Caco-2 (cell line): ENCODE results near the gene RPP25L. TPM values are rescaled to one million over a fixed set of nuclear protein-coding genes. Genes with fewer than 3 reads are reported as not detected.

Experiments used
- BruUV-seq: library from RNA; stranded (reverse); fragments of 400-500 nt; replicated peaks from 2 replicates; lab custom pipeline; 2021; lab: Mats Ljungman, UMichigan
- CTCF ChIA-PET: fragments of 300-600 bp; sonication (Branson Sonifier 250); formaldehyde crosslinking; loops from one replicate; lab custom pipeline; 2022; ENCODE audit warnings: antibody characterized with exemption; lab: Charles Lee
- POLR2A ChIA-PET: fragments of 300-600 bp; sonication (Branson Sonifier 250); formaldehyde crosslinking; loops from one replicate; lab custom pipeline; 2022; ENCODE audit warnings: antibody characterized with exemption; lab: Charles Lee
- DNase-seq, 2 experiments: peaks; one replicate each; pipeline versions ENCODE4 v3.0.0 to v3.0.0-alpha.2; 2020 to 2022
- H3K27me3 ChIP-seq: replicated peaks from 2 replicates; pipeline ENCODE4 v1.6.0; 2011; ENCODE audit warnings: low read length; ENCODE audit not compliant: control insufficient read depth, insufficient read depth
- H3K36me3 ChIP-seq: 2 replicates; pipeline ENCODE4 v1.5.1; 2011; ENCODE audit warnings: low read length; ENCODE audit not compliant: control insufficient read depth, insufficient read depth
- H3K4me1 ChIP-seq: fragments of 250-450 bp; sonication (Bioruptor Pico); 2 replicates; pipeline ENCODE4 v1.5.1; 2020; ENCODE audit warnings: mild to moderate bottlenecking
- H3K4me3 ChIP-seq: 2 replicates; pipeline ENCODE4 v1.5.1; 2011; ENCODE audit warnings: low read depth, mild to moderate bottlenecking, control low read depth, low read length
- H3K9me3 ChIP-seq: fragments of 250-450 bp; sonication (Bioruptor Pico); 2 replicates; pipeline ENCODE4 v1.5.1; 2020; ENCODE audit warnings: mild to moderate bottlenecking, moderate library complexity
- H3K27ac Mint-ChIP-seq: one replicate; pipeline ENCODE4 v1.8.0; 2022; ENCODE audit warnings: mixed read lengths; ENCODE audit not compliant: unreplicated experiment
- H3K27me3 Mint-ChIP-seq: one replicate; pipeline ENCODE4 v1.8.0; 2022; ENCODE audit warnings: mixed read lengths; ENCODE audit not compliant: insufficient read depth, unreplicated experiment
- H3K36me3 Mint-ChIP-seq: one replicate; pipeline ENCODE4 v1.8.0; 2022; ENCODE audit warnings: mild to moderate bottlenecking, mixed read lengths; ENCODE audit not compliant: insufficient read depth, unreplicated experiment
- H3K4me1 Mint-ChIP-seq: one replicate; pipeline ENCODE4 v1.8.0; 2022; ENCODE audit warnings: low read depth, mixed read lengths; ENCODE audit not compliant: unreplicated experiment
- H3K4me3 Mint-ChIP-seq: one replicate; pipeline ENCODE4 v1.8.0; 2022; ENCODE audit warnings: mild to moderate bottlenecking, moderate library complexity, mixed read lengths; ENCODE audit not compliant: unreplicated experiment
- H3K9me3 Mint-ChIP-seq: one replicate; pipeline ENCODE4 v1.8.0; 2022; ENCODE audit warnings: mixed read lengths; ENCODE audit not compliant: unreplicated experiment
- intact Hi-C: fragments of 100-400 bp; cut with micrococcal nuclease; formaldehyde crosslinking; loops from one replicate; pipeline ENCODE4 v1.10.0; 2022; ENCODE audit not compliant: unreplicated experiment
- total RNA-seq: library from RNA; stranded (reverse); gene quantifications from 2 replicates; pipeline ENCODE4 v1.2.3, GENCODE V29; 2022
- TF ChIP-seq, protein P1 (sequence below), 2 experiments: fragments of 200-600 bp in 1 of 2; IDR thresholded peaks; 1 replicate in 1 of 2; 2 replicates in 1 of 2; pipeline versions ENCODE4 v1.5.1 to v1.8.0; 2011 to 2022; ENCODE audit warnings: antibody characterized with exemption in 1 of 2, control low read depth in 1 of 2, inconsistent platforms in 1 of 2, low read depth in 1 of 2, low read length in 1 of 2, mild to moderate bottlenecking in 1 of 2, moderate library complexity in 1 of 2; ENCODE audit not compliant: insufficient read depth in 1 of 2, severe bottlenecking in 1 of 2, unreplicated experiment in 1 of 2

The RPP25L gene
- total RNA-seq, 1 experiment from 2014 or later: 27.4 TPM

DNA sequence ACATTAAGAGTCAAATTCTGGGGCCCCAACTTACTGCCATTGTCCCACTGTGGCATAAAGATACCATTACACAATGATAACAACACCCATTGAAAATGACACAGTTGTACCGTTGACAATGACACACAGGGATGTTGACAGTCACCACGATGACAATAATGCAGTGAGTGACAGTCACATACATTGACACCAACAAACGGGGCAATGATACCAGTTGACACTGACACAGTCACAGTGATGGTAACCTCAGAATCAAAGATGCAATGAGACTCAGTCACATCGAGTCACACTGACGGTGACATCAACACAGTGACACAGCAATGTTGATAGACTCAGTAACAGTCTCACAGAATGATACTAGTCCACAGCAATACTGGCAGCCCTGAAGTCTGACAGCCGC, 39.3 kb downstream of the RPP25L start:
- TF ChIP-seq, protein P1, sequence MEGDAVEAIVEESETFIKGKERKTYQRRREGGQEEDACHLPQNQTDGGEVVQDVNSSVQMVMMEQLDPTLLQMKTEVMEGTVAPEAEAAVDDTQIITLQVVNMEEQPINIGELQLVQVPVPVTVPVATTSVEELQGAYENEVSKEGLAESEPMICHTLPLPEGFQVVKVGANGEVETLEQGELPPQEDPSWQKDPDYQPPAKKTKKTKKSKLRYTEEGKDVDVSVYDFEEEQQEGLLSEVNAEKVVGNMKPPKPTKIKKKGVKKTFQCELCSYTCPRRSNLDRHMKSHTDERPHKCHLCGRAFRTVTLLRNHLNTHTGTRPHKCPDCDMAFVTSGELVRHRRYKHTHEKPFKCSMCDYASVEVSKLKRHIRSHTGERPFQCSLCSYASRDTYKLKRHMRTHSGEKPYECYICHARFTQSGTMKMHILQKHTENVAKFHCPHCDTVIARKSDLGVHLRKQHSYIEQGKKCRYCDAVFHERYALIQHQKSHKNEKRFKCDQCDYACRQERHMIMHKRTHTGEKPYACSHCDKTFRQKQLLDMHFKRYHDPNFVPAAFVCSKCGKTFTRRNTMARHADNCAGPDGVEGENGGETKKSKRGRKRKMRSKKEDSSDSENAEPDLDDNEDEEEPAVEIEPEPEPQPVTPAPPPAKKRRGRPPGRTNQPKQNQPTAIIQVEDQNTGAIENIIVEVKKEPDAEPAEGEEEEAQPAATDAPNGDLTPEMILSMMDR (IDR thresholded peaks at IDR 0.05; ENCODE audit: insufficient read depth in 1 of 2, low read depth in 1 of 2, low read length in 1 of 2, severe bottlenecking in 1 of 2, unreplicated experiment in 1 of 2): no peak
- no peaks in the 10 kb centered on the region for H3K36me3 Mint-ChIP-seq
- Histone ChIP-seq H3K9me3 (no peaks in the 10 kb centered on the region), H3K4me3 (no peak overlapping the region), H3K27me3 (no peaks in the 10 kb centered on the region; the same call in 1 of the 2 replicates), H3K36me3 (no peaks in the 10 kb centered on the region), H3K4me1 (no peaks in the 10 kb centered on the region)
- ChIA-PET POLR2A (no interaction called here), CTCF (no interaction called here)
- peaks cover 7% of the 10 kb centered on the region for H3K27me3 Mint-ChIP-seq
- intact Hi-C loops: no loop called here
- no peaks in the 10 kb centered on the region for H3K4me1 Mint-ChIP-seq
- H3K4me3 Mint-ChIP-seq: no peak overlapping the region
- BruUV-seq: no TSS peak
- DNase-seq: no peak
- H3K9me3 Mint-ChIP-seq: no peaks in the 10 kb centered on the region
- no peak overlapping the region for H3K27ac Mint-ChIP-seq

DNA sequence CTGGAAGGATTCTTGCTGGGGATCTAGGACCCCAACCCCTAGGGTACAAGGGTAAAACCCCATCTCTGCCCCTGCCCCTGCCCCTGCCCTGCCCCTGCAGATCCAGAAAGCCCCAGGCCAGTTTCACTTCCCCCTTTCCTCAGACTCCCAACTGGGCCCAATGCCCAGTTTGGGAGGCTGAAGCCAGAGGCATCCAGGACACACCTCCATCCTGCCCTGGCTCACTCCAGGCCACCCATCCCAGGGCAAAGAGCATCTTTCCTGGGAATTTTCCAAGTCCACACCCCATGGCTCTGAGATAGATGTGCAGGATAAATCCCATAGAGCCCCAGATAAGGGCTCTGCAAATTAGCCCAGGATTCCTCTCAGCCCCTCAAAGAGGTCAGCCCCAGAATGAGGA, 39.8 kb downstream of the RPP25L start:
- no peak for DNase-seq
- Histone ChIP-seq H3K27me3 (no peaks in the 10 kb centered on the region; the same call in 1 of the 2 replicates), H3K4me3 (no peak overlapping the region), H3K9me3 (no peaks in the 10 kb centered on the region), H3K36me3 (no peaks in the 10 kb centered on the region), H3K4me1 (no peaks in the 10 kb centered on the region)
- no TSS peak for BruUV-seq
- no peak overlapping the region for H3K27ac Mint-ChIP-seq
- no peaks in the 10 kb centered on the region for H3K36me3 Mint-ChIP-seq
- intact Hi-C loops: no loop called here
- H3K4me3 Mint-ChIP-seq: no peak overlapping the region
- ChIA-PET POLR2A (no interaction called here), CTCF (no interaction called here)
- peaks cover 10% of the 10 kb centered on the region for H3K27me3 Mint-ChIP-seq
- H3K4me1 Mint-ChIP-seq: no peaks in the 10 kb centered on the region
- no peaks in the 10 kb centered on the region for H3K9me3 Mint-ChIP-seq
- TF ChIP-seq, protein P1 (IDR thresholded peaks at IDR 0.05; ENCODE audit: insufficient read depth in 1 of 2, low read depth in 1 of 2, low read length in 1 of 2, severe bottlenecking in 1 of 2, unreplicated experiment in 1 of 2): no peak

DNA sequence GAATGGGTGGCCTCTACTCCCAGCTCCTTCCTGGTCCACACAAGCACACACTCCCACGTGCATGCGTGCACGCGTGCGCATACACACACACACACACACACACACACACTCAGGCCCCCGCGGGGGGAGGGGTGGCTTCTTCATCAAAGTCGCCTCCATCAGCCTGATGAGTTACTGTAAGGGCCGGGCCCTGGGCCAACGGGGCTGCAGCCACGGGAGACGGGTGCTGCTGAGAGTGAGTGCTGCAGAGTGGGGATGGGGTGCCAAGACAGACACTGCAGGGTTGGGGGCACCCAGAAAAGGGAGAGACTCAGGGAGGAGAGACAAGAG, 40.5 kb downstream of the RPP25L start:
- peaks cover 10% of the 10 kb centered on the region for H3K27me3 Mint-ChIP-seq

More for the DNA sequence above, 40.5 kb downstream of the RPP25L start:
- CTCF ChIA-PET: interaction anchor here (1.6 kb wide), 1 partner anchor 20 kb away, joined by 7 read pairs; no protein-coding TSS in a partner anchor
- H3K36me3 Mint-ChIP-seq: no peaks in the 10 kb centered on the region
- POLR2A ChIA-PET: no interaction called here
- H3K9me3 Mint-ChIP-seq: no peaks in the 10 kb centered on the region
- no peak for DNase-seq
- Histone ChIP-seq H3K4me1 (no peaks in the 10 kb centered on the region), H3K27me3 (no peaks in the 10 kb centered on the region; the same call in 1 of the 2 replicates), H3K36me3 (no peaks in the 10 kb centered on the region), H3K4me3 (no peak overlapping the region), H3K9me3 (no peaks in the 10 kb centered on the region)
- TF ChIP-seq, protein P1 (IDR thresholded peaks at IDR 0.05; ENCODE audit: insufficient read depth in 1 of 2, low read depth in 1 of 2, low read length in 1 of 2, severe bottlenecking in 1 of 2, unreplicated experiment in 1 of 2): no peak
- no peak overlapping the region for H3K27ac Mint-ChIP-seq
- intact Hi-C loops: no loop called here
- H3K4me1 Mint-ChIP-seq: no peaks in the 10 kb centered on the region
- no TSS peak for BruUV-seq
- no peak overlapping the region for H3K4me3 Mint-ChIP-seq
